ENCODE data around the gene SPATS1.

GRCh38 chr6:44309631-44310030 lies 32.8 kb upstream of the SPATS1 start:
- no peak for TF ChIP-seq POLR2A (IDR thresholded peaks at IDR 0.05)
- no peak for TF ChIP-seq CTCF (IDR thresholded peaks at IDR 0.05)

Measured in esophagus squamous epithelium (tissue), 4 donors.